Aorta (tissue), 5 donors: ENCODE measurements around the gene SLC7A9. TPM values are rescaled to one million over a fixed set of nuclear protein-coding genes. Genes with fewer than 3 reads are reported as not detected.
"Not testable (repeated sequence)": the region's sequence is repeated elsewhere in the genome, so short reads cannot be mapped to it uniquely, and the experiment has no call there.

ENCODE experiments used
- ATAC-seq: fragments of 200-7000 bp; cut with Tn5 transposase; one replicate; pipeline ENCODE4 v1.9.1; 2022; ENCODE audit warnings: moderate library complexity; ENCODE audit not compliant: low FRiP score
- DNase-seq, 2 donors: peaks; one replicate each; pipeline ENCODE4 v3.0.0-alpha.2; 2020
- H3K27ac ChIP-seq, 2 donors: one replicate each; pipeline ENCODE4 v1.5.1; 2013; ENCODE audit warnings: low read length in 2 of 2, mild to moderate bottlenecking in 2 of 2, moderate library complexity in 2 of 2, control low read depth in 1 of 2, inconsistent platforms in 1 of 2, low read depth in 1 of 2
- H3K27me3 ChIP-seq, 2 donors: one replicate each; pipeline ENCODE4 v1.6.1; 2013; ENCODE audit warnings: control low read depth in 1 of 2, low read length in 1 of 2, mild to moderate bottlenecking in 1 of 2, moderate library complexity in 1 of 2; ENCODE audit not compliant: insufficient read depth in 2 of 2, control insufficient read depth in 1 of 2
- H3K36me3 ChIP-seq, 2 donors: one replicate each; pipeline ENCODE4 v1.6.1; 2013; ENCODE audit warnings: control low read depth in 1 of 2, low read length in 1 of 2, mild to moderate bottlenecking in 1 of 2; ENCODE audit not compliant: insufficient read depth in 2 of 2, control insufficient read depth in 1 of 2
- H3K4me1 ChIP-seq, 2 donors: one replicate each; pipeline ENCODE4 v1.6.1; 2013; ENCODE audit warnings: low read length in 2 of 2, control low read depth in 1 of 2, mild to moderate bottlenecking in 1 of 2, moderate library complexity in 1 of 2; ENCODE audit not compliant: insufficient read depth in 2 of 2, control insufficient read depth in 1 of 2
- H3K4me3 ChIP-seq, 2 donors: one replicate each; pipeline ENCODE4 v1.5.1; 2013; ENCODE audit warnings: low read length in 2 of 2, control low read depth in 1 of 2, mild to moderate bottlenecking in 1 of 2
- H3K9me3 ChIP-seq: one replicate; pipeline ENCODE4 v1.6.1; 2013; ENCODE audit warnings: mild to moderate bottlenecking, low read length; ENCODE audit not compliant: control insufficient read depth
- WGBS, 2 donors: extraction: QIAGEN DNeasy Blood & Tissue Kit; methylation state at CpG; one replicate each; pipeline ENCODE4 v1.1.7; 2013; 5-methylcytosine and 5-hydroxymethylcytosine counted together
- intact Hi-C, 2 donors: fragments of 100-400 bp; cut with DNase I; formaldehyde crosslinking; loops; one replicate each; pipeline versions ENCODE4 v1.14.2 to v1.15.0; 2022
- polyA plus RNA-seq, 2 donors: library from polyadenylated mRNA; stranded (reverse); fragments of 200-250 nt; gene quantifications; one replicate each; pipeline ENCODE4 v1.2.3, GENCODE V29; 2013
- total RNA-seq, 2 donors: library from RNA; stranded (reverse); fragmentation: NEBNext Ultra II Directional; extraction: Animal tissue kit (Norgen Biotek cat#: 25700); gene quantifications; one replicate each; pipeline ENCODE4 v1.2.1, GENCODE V29; 2021
- donor health status: healthy with polysubstance abuse.
- donor health status: Bipolar disorder and iron deficiency.
- donor health status: DM: no; HTN: no; CAD: no.
- donor health status: DM: no; HTN: no; CAD: no.
- donor health status: DM: yes; HTN: yes; CAD: no.

SLC7A9 gene
- total and polyA plus RNA-seq, 4 donors = 0.26 to 8.9 (median 1.1) TPM

GRCh38 chr19:32870981-32871451, 1.4 kb upstream of the SLC7A9 start:
- DNase-seq (no peak), ATAC-seq (no peak)
- Histone ChIP-seq H3K4me1 (no peaks in the 10 kb centered on the region), H3K9me3 (no peaks in the 10 kb centered on the region), H3K36me3 (no peaks in the 10 kb centered on the region), H3K27ac (no peak overlapping the region), H3K4me3 (no peak overlapping the region), H3K27me3 (no peaks in the 10 kb centered on the region)
- intact Hi-C loops = no loop called here
- 76 to 78% methylated on average over 12 of the region's 12 CpGs for WGBS, 2 donors

- 63 to 65% methylated on average over 18 of the region's 18 CpGs for WGBS, 2 donors
- Histone ChIP-seq H3K4me3 (no peak overlapping the region), H3K9me3 (no peaks in the 10 kb centered on the region), H3K4me1 (no peaks in the 10 kb centered on the region), H3K36me3 (no peaks in the 10 kb centered on the region), H3K27me3 (no peaks in the 10 kb centered on the region), H3K27ac (no peak overlapping the region)
- ATAC-seq = no peak
- DNase-seq = no peak
- intact Hi-C loops = no loop called here
Measured at GRCh38 chr19:32869966-32870573, 503 bp upstream of the SLC7A9 start.

GRCh38 chr19:32868206-32868950, 1.2 kb downstream of the SLC7A9 start:
- H3K36me3 ChIP-seq = no peaks in the 10 kb centered on the region
- DNase-seq (no peak), ATAC-seq (no peak)
- no peak overlapping the region for H3K4me3 ChIP-seq
- no peaks in the 10 kb centered on the region for H3K9me3 ChIP-seq
- no peaks in the 10 kb centered on the region for H3K27me3 ChIP-seq
- no peak overlapping the region for H3K27ac ChIP-seq
- H3K4me1 ChIP-seq = no peaks in the 10 kb centered on the region
- WGBS, 2 donors = 84 to 86% methylated on average over 19 of the region's 19 CpGs
- intact Hi-C loops = no loop called here

GRCh38 chr19:32867436-32867835, 2.1 kb downstream of the SLC7A9 start:
- ATAC-seq, H3K9me3 ChIP-seq, H3K4me1 ChIP-seq, DNase-seq, H3K36me3 ChIP-seq, intact Hi-C loops, H3K27ac ChIP-seq, H3K27me3 ChIP-seq, H3K4me3 ChIP-seq: not testable (repeated sequence)
- WGBS, 2 donors = 84% methylated on average over 9 of the region's 9 CpGs

GRCh38 chr19:32866564-32867265, 2.9 kb downstream of the SLC7A9 start:
- ATAC-seq (no peak), DNase-seq (no peak)
- 82 to 86% methylated on average over 12 of the region's 12 CpGs for WGBS, 2 donors
- Histone ChIP-seq H3K27me3 (no peaks in the 10 kb centered on the region), H3K4me3 (no peak overlapping the region), H3K36me3 (no peaks in the 10 kb centered on the region), H3K27ac (no peak overlapping the region), H3K4me1 (no peaks in the 10 kb centered on the region), H3K9me3 (no peaks in the 10 kb centered on the region)
- intact Hi-C loops = no loop called here

- WGBS, 2 donors = 73 to 75% methylated on average over 7 of the region's 7 CpGs
- no peak for ATAC-seq
- intact Hi-C loops = no loop called here
Measured at GRCh38 chr19:32866061-32866460, 3.5 kb downstream of the SLC7A9 start.

GRCh38 chr19:32865326-32865725, 4.2 kb downstream of the SLC7A9 start:
- H3K4me3 ChIP-seq = no peak overlapping the region
- DNase-seq = no peak
- H3K27me3 ChIP-seq = no peaks in the 10 kb centered on the region
- intact Hi-C loops = no loop called here
- H3K27ac ChIP-seq = no peak overlapping the region
- no peaks in the 10 kb centered on the region for H3K4me1 ChIP-seq
- no peaks in the 10 kb centered on the region for H3K36me3 ChIP-seq
- WGBS, 2 donors = 77 to 85% methylated on average over 6 of the region's 6 CpGs
- no peaks in the 10 kb centered on the region for H3K9me3 ChIP-seq
- no peak for ATAC-seq

More at GRCh38 chr19:32866061-32866460, 3.5 kb downstream of the SLC7A9 start:
- H3K36me3 ChIP-seq = no peaks in the 10 kb centered on the region
- no peak for DNase-seq
- no peak overlapping the region for H3K4me3 ChIP-seq
- H3K27me3 ChIP-seq = no peaks in the 10 kb centered on the region
- no peaks in the 10 kb centered on the region for H3K9me3 ChIP-seq
- no peak overlapping the region for H3K27ac ChIP-seq
- no peaks in the 10 kb centered on the region for H3K4me1 ChIP-seq

GRCh38 chr19:32864318-32865007, 5.1 kb downstream of the SLC7A9 start:
- ATAC-seq = no peak
- Histone ChIP-seq H3K4me1 (no peaks in the 10 kb centered on the region), H3K4me3 (no peak overlapping the region), H3K27me3 (no peaks in the 10 kb centered on the region), H3K9me3 (no peaks in the 10 kb centered on the region), H3K27ac (no peak overlapping the region), H3K36me3 (no peaks in the 10 kb centered on the region)
- DNase-seq = no peak
- WGBS, 2 donors = 79 to 84% methylated on average over 35 of the region's 35 CpGs
- intact Hi-C loops = no loop called here
